Skeletal muscle satellite cell (primary cell): ENCODE results near the gene NAA60.
"Not testable (repeated sequence)": the region's sequence is repeated elsewhere in the genome, so short reads cannot be mapped to it uniquely, and the experiment has no call there.

Experiments
- H3K27me3 ChIP-seq: 2 replicates; pipeline ENCODE4 v1.7.0; 2013; ENCODE audit warnings: low read length; ENCODE audit not compliant: control insufficient read depth, insufficient read depth
- H3K36me3 ChIP-seq: 2 replicates; pipeline ENCODE4 v1.7.0; 2013; ENCODE audit warnings: mild to moderate bottlenecking, control low read depth, low read length; ENCODE audit not compliant: insufficient read depth
- H3K4me1 ChIP-seq: 2 replicates; pipeline ENCODE4 v1.7.0; 2013; ENCODE audit warnings: low read length; ENCODE audit not compliant: control insufficient read depth, insufficient read depth
- H3K4me2 ChIP-seq: 2 replicates; pipeline ENCODE4 v1.7.0; 2013; ENCODE audit warnings: mild to moderate bottlenecking, low read length
- H3K4me3 ChIP-seq: 2 replicates; pipeline ENCODE4 v1.7.0; 2013; ENCODE audit warnings: low read length
- H3K9ac ChIP-seq: 2 replicates; pipeline ENCODE4 v1.7.0; 2013; ENCODE audit warnings: mild to moderate bottlenecking, low read depth, low read length, moderate library complexity
- H3K9me3 ChIP-seq: replicated peaks from 2 replicates; pipeline ENCODE4 v1.7.0; 2013; ENCODE audit warnings: mild to moderate bottlenecking, control low read depth, low read length

The NAA60 gene

DNA sequence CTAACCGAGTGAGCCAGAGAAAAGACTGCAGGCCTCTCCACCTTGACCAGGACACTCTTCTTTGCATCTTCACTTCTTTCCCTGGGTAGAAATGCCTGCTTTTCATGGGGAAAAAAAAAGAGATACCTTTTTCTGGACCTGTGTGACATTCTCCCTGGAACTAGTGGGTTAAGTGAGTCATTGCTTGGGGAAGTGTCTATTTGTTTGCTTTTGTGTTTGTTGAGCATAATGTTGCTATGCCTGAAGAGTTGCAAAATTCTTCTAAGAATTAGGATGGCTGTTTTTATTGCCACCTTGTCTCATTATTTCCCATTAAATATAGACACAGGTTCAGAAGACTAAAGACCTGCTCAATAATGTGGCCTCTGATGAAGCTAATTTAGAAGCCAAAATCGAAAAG lies 76.1 kb downstream of the NAA60 start:
- H3K27me3 ChIP-seq, result no peaks in the 10 kb centered on the region
- H3K4me2 ChIP-seq, result no peak overlapping the region
- peaks cover 25% of the 10 kb centered on the region for H3K36me3 ChIP-seq
- H3K9me3 ChIP-seq, result no peaks in the 10 kb centered on the region
- H3K4me1 ChIP-seq, result no peaks in the 10 kb centered on the region
- no peak overlapping the region for H3K4me3 ChIP-seq
- H3K9ac ChIP-seq, result no peak overlapping the region

DNA sequence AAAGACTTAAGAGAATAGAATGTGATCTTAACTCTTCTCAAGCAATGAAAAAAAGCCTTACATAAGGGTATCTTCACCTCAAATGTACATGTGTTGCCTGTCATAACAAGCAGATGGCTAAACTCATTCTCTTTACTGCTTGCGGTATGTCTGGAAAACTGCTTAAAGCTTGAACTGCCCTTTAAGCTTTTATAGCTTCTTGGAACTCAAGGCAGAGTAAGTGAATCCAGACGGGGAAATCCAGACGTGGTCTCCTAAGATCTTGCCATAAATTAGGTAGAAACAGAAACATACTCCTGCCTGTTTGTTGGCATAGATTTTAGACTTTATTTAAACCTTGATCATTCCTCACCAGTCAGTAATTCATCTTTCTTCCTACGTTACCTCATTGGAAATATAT lies 76.9 kb downstream of the NAA60 start:
- no peak overlapping the region for H3K4me2 ChIP-seq
- no peaks in the 10 kb centered on the region for H3K4me1 ChIP-seq
- H3K4me3 ChIP-seq, result no peak overlapping the region
- no peak overlapping the region for H3K9ac ChIP-seq
- H3K27me3 ChIP-seq, result no peaks in the 10 kb centered on the region
- no peaks in the 10 kb centered on the region for H3K9me3 ChIP-seq
- peaks cover 30% of the 10 kb centered on the region for H3K36me3 ChIP-seq

DNA sequence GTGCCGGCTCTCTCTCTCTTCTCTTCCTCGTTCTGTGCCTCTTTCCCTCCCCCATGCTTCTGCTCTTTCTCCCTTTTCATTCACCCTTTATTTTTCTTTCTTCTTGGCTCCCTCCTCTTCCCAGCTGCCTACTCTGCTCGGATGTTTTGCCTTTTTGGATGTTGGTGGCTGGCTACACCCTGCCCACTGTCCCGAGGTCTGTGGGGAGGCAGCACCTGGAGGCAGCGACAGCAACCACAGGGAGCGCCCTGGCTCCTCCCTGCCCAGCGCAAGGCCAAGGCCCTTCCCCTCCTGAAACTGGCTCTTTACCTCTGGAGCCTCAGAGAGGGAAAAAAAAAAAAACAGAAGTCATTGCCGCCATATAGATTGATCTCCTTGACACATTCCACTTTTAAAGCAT lies 77.4 kb downstream of the NAA60 start:
- Histone ChIP-seq H3K27me3 (no peaks in the 10 kb centered on the region), H3K9me3 (no peaks in the 10 kb centered on the region), H3K9ac (no peak overlapping the region), H3K36me3 (peaks cover 29% of the 10 kb centered on the region), H3K4me1 (no peaks in the 10 kb centered on the region), H3K4me3 (no peak overlapping the region), H3K4me2 (no peak overlapping the region)

DNA sequence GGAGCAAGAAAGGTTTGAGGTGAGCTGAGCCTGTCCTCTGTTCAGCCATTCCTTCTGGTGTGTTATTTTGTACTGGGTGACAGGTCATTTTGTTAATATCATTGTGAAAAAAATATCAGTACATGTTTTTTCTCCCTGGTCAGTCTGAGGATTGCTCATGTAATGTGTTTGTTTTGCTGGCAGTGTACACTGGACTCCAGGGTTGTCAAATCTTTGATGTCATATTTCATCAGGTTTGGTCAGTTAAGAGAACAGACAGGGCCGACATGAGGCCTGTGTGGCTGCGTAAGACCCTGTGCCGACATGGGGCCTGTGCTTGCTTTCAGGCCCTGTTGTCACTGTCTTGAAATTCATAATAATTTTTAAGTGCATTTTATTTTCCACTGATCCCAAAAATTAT lies 79.8 kb downstream of the NAA60 start:
- Histone ChIP-seq H3K27me3 (no peaks in the 10 kb centered on the region), H3K9me3 (no peaks in the 10 kb centered on the region), H3K4me1 (no peaks in the 10 kb centered on the region), H3K36me3 (peaks cover 22% of the 10 kb centered on the region), H3K9ac (no peak overlapping the region), H3K4me3 (no peak overlapping the region), H3K4me2 (no peak overlapping the region)

DNA sequence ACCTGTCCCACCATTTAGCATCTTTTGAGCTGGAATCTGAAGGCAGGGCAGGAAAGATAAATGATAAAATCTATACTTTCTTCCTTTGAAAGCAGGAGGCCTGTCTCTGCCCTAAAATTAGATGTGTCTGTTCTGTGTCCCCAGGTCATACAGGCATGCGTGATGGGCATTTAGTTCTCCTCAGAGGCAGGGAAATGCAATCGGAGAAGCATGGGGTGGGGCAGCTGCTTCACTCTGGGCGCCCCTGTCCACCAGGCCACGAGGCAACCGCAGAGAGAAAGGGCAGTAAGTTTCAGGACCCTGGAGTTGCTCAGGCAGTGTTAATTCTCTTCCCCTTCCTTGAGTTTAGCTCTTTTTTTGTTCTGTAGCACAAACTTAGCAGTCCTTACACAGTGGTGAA lies 82.5 kb downstream of the NAA60 start:
- H3K4me1 ChIP-seq, result no peaks in the 10 kb centered on the region
- no peak overlapping the region for H3K9ac ChIP-seq
- peaks cover 29% of the 10 kb centered on the region for H3K36me3 ChIP-seq

DNA sequence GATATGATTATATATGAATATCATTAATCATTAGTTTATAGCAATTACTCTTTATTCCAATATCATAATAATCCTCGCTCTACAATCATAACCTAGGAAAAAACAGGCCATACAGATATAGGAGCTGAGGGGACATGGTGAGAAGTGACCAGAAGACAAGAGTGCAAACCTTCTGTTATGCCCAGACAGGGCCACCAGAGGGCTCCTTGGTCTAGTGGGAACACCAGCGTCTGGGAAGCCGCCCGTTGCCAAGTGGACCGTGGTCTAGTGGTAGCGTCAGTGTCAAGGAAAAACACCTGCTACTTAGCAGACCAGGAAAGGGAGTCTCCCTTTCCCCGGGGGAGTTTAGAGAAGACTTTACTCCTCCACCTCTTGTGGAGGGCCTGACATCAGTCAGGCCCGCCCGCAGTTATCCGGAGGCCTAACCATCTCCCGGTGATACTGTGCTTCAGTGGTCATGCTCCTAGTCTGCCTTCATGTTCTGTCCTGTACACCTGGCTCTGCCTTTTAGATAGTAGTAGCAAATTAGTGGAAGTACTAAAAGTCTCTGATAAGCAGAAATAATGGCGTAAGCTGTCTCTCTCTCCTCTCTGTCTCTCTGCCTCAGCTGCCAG lies 83.8 kb downstream of the NAA60 start:
- not testable (repeated sequence) for H3K4me3 ChIP-seq, H3K9me3 ChIP-seq, H3K4me2 ChIP-seq, H3K4me1 ChIP-seq, H3K27me3 ChIP-seq, H3K9ac ChIP-seq
- peaks cover 30% of the 10 kb centered on the region for H3K36me3 ChIP-seq

More for the DNA sequence above, 82.5 kb downstream of the NAA60 start:
- Histone ChIP-seq H3K4me2 (no peak overlapping the region), H3K4me3 (no peak overlapping the region), H3K27me3 (no peaks in the 10 kb centered on the region), H3K9me3 (no peaks in the 10 kb centered on the region)

DNA sequence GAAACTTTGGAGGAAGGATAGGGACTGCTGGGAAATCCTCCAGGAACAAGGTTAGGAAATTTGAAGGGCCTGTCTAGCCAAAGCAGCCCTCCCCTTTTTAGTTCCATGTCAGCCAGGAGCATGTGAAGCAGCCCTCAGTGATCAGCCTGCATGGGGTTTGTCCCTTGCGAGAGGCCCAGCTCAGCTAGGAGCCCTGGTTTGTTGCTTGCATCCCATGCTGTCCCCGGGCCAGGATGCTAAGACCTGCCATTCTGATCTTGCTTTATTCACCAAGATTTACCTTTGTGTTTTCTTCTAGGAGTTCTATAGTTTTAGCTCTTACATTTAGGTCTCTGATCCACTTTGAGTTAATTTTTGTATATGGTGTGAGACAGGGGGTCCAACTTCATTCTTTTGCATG lies 84.9 kb downstream of the NAA60 start:
- no peak overlapping the region for H3K4me2 ChIP-seq
- H3K36me3 ChIP-seq, result peaks cover 31% of the 10 kb centered on the region
- H3K9ac ChIP-seq, result no peak overlapping the region
- H3K27me3 ChIP-seq, result no peaks in the 10 kb centered on the region
- H3K4me1 ChIP-seq, result no peaks in the 10 kb centered on the region
- no peaks in the 10 kb centered on the region for H3K9me3 ChIP-seq
- H3K4me3 ChIP-seq, result no peak overlapping the region

DNA sequence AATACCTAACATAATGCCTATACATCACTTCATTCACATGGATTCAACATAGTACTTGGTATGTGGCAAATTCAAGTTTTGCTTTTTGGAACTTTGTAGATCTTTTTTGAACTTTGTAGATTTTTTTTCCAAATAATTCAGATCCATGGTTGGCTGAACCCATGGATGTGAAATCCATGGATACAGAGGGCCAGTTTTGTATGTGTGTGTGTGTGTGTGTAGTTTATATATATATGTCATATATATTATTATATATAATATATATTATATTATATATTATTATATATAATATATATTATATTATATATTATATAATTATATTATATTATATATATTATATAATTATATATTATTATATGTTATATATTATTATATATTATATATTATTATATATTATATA lies 85.7 kb downstream of the NAA60 start:
- H3K9ac ChIP-seq, result no peak overlapping the region
- H3K4me2 ChIP-seq, result no peak overlapping the region
- H3K4me1 ChIP-seq, result no peaks in the 10 kb centered on the region
- H3K9me3 ChIP-seq, result no peaks in the 10 kb centered on the region
- H3K36me3 ChIP-seq, result peaks cover 32% of the 10 kb centered on the region
- H3K4me3 ChIP-seq, result no peak overlapping the region
- no peaks in the 10 kb centered on the region for H3K27me3 ChIP-seq

DNA sequence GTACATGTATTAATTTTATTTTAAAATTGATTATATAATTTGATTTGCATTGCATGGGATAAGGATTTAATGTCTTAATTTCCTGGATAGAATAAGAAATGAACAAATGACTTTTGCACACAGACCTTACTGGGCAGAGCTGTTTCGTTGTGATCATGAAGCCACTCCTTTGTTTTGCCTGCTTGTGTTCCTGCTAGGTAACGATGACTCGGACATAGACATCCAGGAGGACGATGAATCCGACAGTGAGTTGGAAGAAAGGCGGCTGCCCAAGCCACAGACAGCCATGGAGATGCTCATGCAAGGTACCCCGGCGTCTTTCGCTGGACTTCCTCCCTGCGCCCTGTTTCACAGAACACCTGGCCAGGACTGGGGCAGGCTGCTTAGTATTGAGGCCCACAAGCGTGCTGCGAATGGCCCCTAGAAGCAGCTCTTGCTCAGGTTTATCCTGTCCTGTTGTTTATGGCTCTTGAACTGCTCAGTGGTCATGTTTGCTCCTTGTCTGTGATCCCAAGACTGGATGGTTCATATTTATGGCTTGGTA lies 87.0 kb downstream of the NAA60 start:
- Histone ChIP-seq H3K9ac (no peak overlapping the region), H3K4me2 (no peak overlapping the region), H3K27me3 (no peaks in the 10 kb centered on the region), H3K4me3 (no peak overlapping the region), H3K9me3 (no peaks in the 10 kb centered on the region), H3K4me1 (no peaks in the 10 kb centered on the region), H3K36me3 (peaks cover 31% of the 10 kb centered on the region)

DNA sequence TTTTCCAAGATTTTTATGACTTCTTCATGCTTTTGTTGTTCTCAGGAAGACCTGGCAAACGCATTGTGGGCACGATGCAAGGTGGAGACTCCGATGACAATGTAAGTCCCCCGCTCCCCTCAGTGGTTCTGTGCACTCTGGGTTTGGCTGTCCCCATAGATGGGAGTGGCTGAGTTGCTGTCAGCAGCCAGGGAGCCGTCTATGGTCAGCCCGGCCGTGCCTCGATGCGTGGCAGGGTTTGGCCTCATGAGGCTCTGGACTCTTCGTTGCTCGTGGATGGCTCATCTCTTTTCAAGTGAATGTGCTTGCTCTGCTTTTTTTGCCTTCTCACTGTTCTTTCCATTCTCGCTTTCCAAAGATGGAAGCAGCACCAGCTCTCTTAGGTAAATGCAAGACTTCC lies 89.3 kb downstream of the NAA60 start:
- H3K9me3 ChIP-seq, result no peaks in the 10 kb centered on the region
- no peak overlapping the region for H3K9ac ChIP-seq
- H3K4me1 ChIP-seq, result peaks cover 10% of the 10 kb centered on the region
- H3K36me3 ChIP-seq, result peaks cover 32% of the 10 kb centered on the region
- H3K4me3 ChIP-seq, result no peak overlapping the region
- no peak overlapping the region for H3K4me2 ChIP-seq
- no peaks in the 10 kb centered on the region for H3K27me3 ChIP-seq

DNA sequence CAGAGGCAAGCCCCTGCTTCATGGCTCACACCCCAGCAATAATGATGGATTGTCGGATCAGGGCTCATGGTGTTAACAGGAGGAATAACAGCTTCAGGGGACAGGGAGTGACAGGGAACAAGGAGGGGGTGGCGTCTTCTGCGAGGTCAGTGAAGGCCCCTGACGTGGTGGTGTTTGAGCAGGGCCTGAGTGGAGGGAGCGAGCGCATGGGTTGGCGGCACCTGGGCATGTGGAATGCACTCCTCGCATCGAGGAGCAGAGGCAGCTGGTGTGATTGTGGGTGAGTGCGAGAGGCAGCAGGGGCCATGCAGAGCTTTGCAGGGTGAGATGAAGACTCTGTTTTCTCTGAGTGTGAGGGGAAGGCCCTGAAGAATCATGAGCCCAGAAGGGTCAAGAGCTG lies 90.6 kb downstream of the NAA60 start:
- Histone ChIP-seq H3K4me1 (peaks cover 10% of the 10 kb centered on the region), H3K9me3 (no peaks in the 10 kb centered on the region), H3K4me3 (no peak overlapping the region), H3K27me3 (no peaks in the 10 kb centered on the region), H3K36me3 (peaks cover 32% of the 10 kb centered on the region), H3K4me2 (no peak overlapping the region), H3K9ac (no peak overlapping the region)

DNA sequence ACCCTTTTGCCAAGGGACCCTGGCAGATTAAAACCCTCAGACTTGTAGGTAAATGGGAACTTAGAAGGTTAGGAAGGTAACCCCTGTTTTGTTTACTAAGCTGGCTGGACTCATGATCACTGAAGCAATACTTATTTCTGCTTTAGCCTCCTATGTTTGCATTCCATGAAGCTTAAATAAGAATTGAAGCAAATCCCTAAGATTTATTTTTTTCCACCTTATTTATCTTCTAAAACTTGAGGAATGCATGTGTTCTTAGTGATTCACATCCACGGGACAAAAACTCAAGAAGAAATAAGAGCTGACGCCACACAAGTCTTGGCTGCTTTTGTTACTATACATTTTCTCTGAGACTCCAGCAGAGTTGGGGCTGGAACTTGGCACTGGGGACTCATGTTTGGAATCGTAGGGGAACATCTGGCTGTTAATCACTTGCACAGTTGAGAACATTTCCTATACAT lies 92.8 kb downstream of the NAA60 start:
- H3K9me3 ChIP-seq, result no peaks in the 10 kb centered on the region
- H3K4me3 ChIP-seq, result no peak overlapping the region
- no peak overlapping the region for H3K9ac ChIP-seq
- H3K4me2 ChIP-seq, result peak overlapping the region; percentile 9
- H3K27me3 ChIP-seq, result no peaks in the 10 kb centered on the region
- H3K4me1 ChIP-seq, result peaks cover 10% of the 10 kb centered on the region
- peaks cover 24% of the 10 kb centered on the region for H3K36me3 ChIP-seq
